GM12874 (cell line): ENCODE results near the gene ARMC5.

ENCODE experiments used
- CTCF ChIP-seq: IDR thresholded peaks from 2 replicates; pipeline ENCODE4 v1.5.1; 2011; ENCODE audit warnings: low read depth, mild to moderate bottlenecking, control low read depth, low read length, moderate library complexity; ENCODE audit not compliant: insufficient read depth

Gene ARMC5

GRCh38 chr16:31435341-31436220, 23.7 kb upstream of the ARMC5 start:
- TF ChIP-seq CTCF, result no peak

- no peak for TF ChIP-seq CTCF
These were observed 22.9 kb upstream of the ARMC5 start for GRCh38 chr16:31436221-31437045.

GRCh38 chr16:31438414-31438813, 20.9 kb upstream of the ARMC5 start:
- no peak for TF ChIP-seq CTCF

- TF ChIP-seq CTCF, result no peak
These were observed 19.8 kb upstream of the ARMC5 start for GRCh38 chr16:31439519-31439918.

- no peak for TF ChIP-seq CTCF
These were observed 18.7 kb upstream of the ARMC5 start for GRCh38 chr16:31440516-31441184.

GRCh38 chr16:31441956-31442355, 17.3 kb upstream of the ARMC5 start:
- TF ChIP-seq CTCF, result no peak

- TF ChIP-seq CTCF, result no peak
These were observed 8.1 kb upstream of the ARMC5 start for GRCh38 chr16:31451201-31451600.
